ENCODE data around the gene ADIG. TPM values are rescaled to one million over a fixed set of nuclear protein-coding genes. Genes with fewer than 3 reads are reported as not detected.

The ADIG gene
- total and polyA plus RNA-seq, 9 donors, result not detected

- TF ChIP-seq EP300 (IDR thresholded peaks at IDR 0.05), result no peak
- TF ChIP-seq POLR2A (IDR thresholded peaks at IDR 0.05), result no peak
- no peak for TF ChIP-seq CTCF (IDR thresholded peaks at IDR 0.05)
- Histone ChIP-seq H3K4me1 (ENCODE audit: insufficient read depth) (no peaks in the 10 kb centered on the region), H3K27ac (no peak overlapping the region), H3K4me3 (no peak overlapping the region), H3K9me3 (no peaks in the 10 kb centered on the region), H3K27me3 (no peaks in the 10 kb centered on the region), H3K36me3 (no peaks in the 10 kb centered on the region)
- WGBS, 3 donors, result 72 to 74% (median 72%) methylated on average over 6 of the region's 6 CpGs
- DNase-seq, result no peak
- intact Hi-C loops (cut with DNase I), result no loop called here
Measured at GRCh38 chr20:38630727-38631126, 49.7 kb downstream of the ADIG start.

- H3K4me3 ChIP-seq, result no peak overlapping the region
- no peak for DNase-seq
- no peak for TF ChIP-seq EP300 (IDR thresholded peaks at IDR 0.05)
- no peak for TF ChIP-seq CTCF (IDR thresholded peaks at IDR 0.05)
- TF ChIP-seq POLR2A (IDR thresholded peaks at IDR 0.05), result no peak
- no peak overlapping the region for H3K27ac ChIP-seq
- intact Hi-C loops (cut with DNase I), result no loop called here
- H3K27me3 ChIP-seq, result no peaks in the 10 kb centered on the region
- 29 to 34% (median 30%) methylated on average over 5 of the region's 5 CpGs for WGBS, 3 donors
- no peaks in the 10 kb centered on the region for H3K4me1 ChIP-seq (ENCODE audit: insufficient read depth)
- no peaks in the 10 kb centered on the region for H3K9me3 ChIP-seq
- no peaks in the 10 kb centered on the region for H3K36me3 ChIP-seq
Measured at GRCh38 chr20:38631155-38632022, 50.4 kb downstream of the ADIG start.

GRCh38 chr20:38633577-38634093, 52.6 kb downstream of the ADIG start:
- H3K36me3 ChIP-seq, result no peaks in the 10 kb centered on the region
- 31 to 33% (median 32%) methylated on average over 13 of the region's 13 CpGs for WGBS, 3 donors
- no peak overlapping the region for H3K4me3 ChIP-seq
- H3K27ac ChIP-seq, result no peak overlapping the region
- no peak for DNase-seq
- H3K9me3 ChIP-seq, result no peaks in the 10 kb centered on the region
- intact Hi-C loops (cut with DNase I), result no loop called here
- no peaks in the 10 kb centered on the region for H3K27me3 ChIP-seq
- TF ChIP-seq EP300 (IDR thresholded peaks at IDR 0.05), result no peak
- no peak for TF ChIP-seq POLR2A (IDR thresholded peaks at IDR 0.05)
- TF ChIP-seq CTCF (IDR thresholded peaks at IDR 0.05), result no peak
- no peaks in the 10 kb centered on the region for H3K4me1 ChIP-seq (ENCODE audit: insufficient read depth)

- Histone ChIP-seq H3K27me3 (no peaks in the 10 kb centered on the region), H3K36me3 (no peaks in the 10 kb centered on the region), H3K4me3 (no peak overlapping the region), H3K27ac (no peak overlapping the region), H3K9me3 (no peaks in the 10 kb centered on the region), H3K4me1 (ENCODE audit: insufficient read depth) (no peaks in the 10 kb centered on the region)
- TF ChIP-seq CTCF (IDR thresholded peaks at IDR 0.05) (no peak), EP300 (IDR thresholded peaks at IDR 0.05) (no peak), POLR2A (IDR thresholded peaks at IDR 0.05) (no peak)
- intact Hi-C loops (cut with DNase I), result no loop called here
- 38 to 45% (median 42%) methylated on average over 3 of the region's 3 CpGs for WGBS, 3 donors
- no peak for DNase-seq
Measured at GRCh38 chr20:38635721-38636288, 54.8 kb downstream of the ADIG start.

Other genes with a start within 250 kb of the ADIG start
- under 1 TPM in 3 of 7 donors, not detected in 4; 0.12 to 0.20 (median 0.15) TPM for gene LBP, start 234.7 kb upstream of the ADIG start, total RNA-seq
- gene LBP, start 234.7 kb upstream of the ADIG start, polyA plus RNA-seq, result under 1 TPM in 1 of 2 donors, not detected in 1; 0.20 TPM
- 10 to 100 TPM; 22.9 to 72.2 (median 40.1) TPM for gene SNHG17, start 145.9 kb upstream of the ADIG start, total RNA-seq
- 10 to 100 TPM; 22.8 to 41.7 TPM for gene SNHG17, start 145.9 kb upstream of the ADIG start, polyA plus RNA-seq
- 10 to 100 TPM; 27.0 to 41.3 (median 32.5) TPM for gene RALGAPB, start 108.4 kb upstream of the ADIG start, total RNA-seq
- gene RALGAPB, start 108.4 kb upstream of the ADIG start, polyA plus RNA-seq, result 10 to 100 TPM; 10.4 to 26.3 TPM
- gene ARHGAP40, start 20.6 kb downstream of the ADIG start, total RNA-seq, result not detected
- gene ARHGAP40, start 20.6 kb downstream of the ADIG start, polyA plus RNA-seq, result not detected
- gene SLC32A1, start 143.3 kb downstream of the ADIG start, total RNA-seq, result not detected
- gene SLC32A1, start 143.3 kb downstream of the ADIG start, polyA plus RNA-seq, result not detected
- 10 to 100 TPM in 4 of 7 donors, 1 to 10 TPM in 3; 6.2 to 12.3 (median 10.6) TPM for gene ACTR5, start 167.3 kb downstream of the ADIG start, total RNA-seq
- 1 to 10 TPM; 6.8 to 7.1 TPM for gene ACTR5, start 167.3 kb downstream of the ADIG start, polyA plus RNA-seq
- gene PPP1R16B, start 224.5 kb downstream of the ADIG start, total RNA-seq, result 10 to 100 TPM in 1 of 7 donors, 1 to 10 TPM in 4, under 1 TPM in 2; 0.92 to 56.4 (median 2.9) TPM
- gene PPP1R16B, start 224.5 kb downstream of the ADIG start, polyA plus RNA-seq, result 10 to 100 TPM in 1 of 2 donors, 1 to 10 TPM in 1; 2.5 to 11.2 TPM

All from ovary (tissue), 9 donors.